HG03097 (cell line): ENCODE measurements around the gene CD47.

Experiments
- ATAC-seq: cut with Tn5 transposase; IDR thresholded peaks from one replicate; pipeline ENCODE4 v1.9.1; 2021; ENCODE audit not compliant: unreplicated experiment, low FRiP score

CD47 gene

GRCh38 chr3:108093616-108094015, 2.8 kb upstream of the CD47 start:
- no peak for ATAC-seq

- ATAC-seq: no peak
These were observed 2.2 kb upstream of the CD47 start for GRCh38 chr3:108093021-108093420.

GRCh38 chr3:108092501-108092900, 1.7 kb upstream of the CD47 start:
- ATAC-seq: no peak

GRCh38 chr3:108091498-108092250, 843 bp upstream of the CD47 start:
- ATAC-seq: peak; percentile 10

- ATAC-seq: peak; percentile 0
These were observed 656 bp downstream of the CD47 start for GRCh38 chr3:108090049-108090700.

- no peak for ATAC-seq
These were observed 1.3 kb downstream of the CD47 start for GRCh38 chr3:108089579-108089978.

- peak; percentile 53 for ATAC-seq
These were observed 2.1 kb downstream of the CD47 start for GRCh38 chr3:108088697-108089096.

- no peak for ATAC-seq
These were observed 2.7 kb downstream of the CD47 start for GRCh38 chr3:108088146-108088545.

- no peak for ATAC-seq
These were observed 4.2 kb downstream of the CD47 start for GRCh38 chr3:108086653-108087052.

GRCh38 chr3:108085810-108086350, 5.0 kb downstream of the CD47 start:
- no peak for ATAC-seq

- ATAC-seq: no peak
These were observed 5.5 kb downstream of the CD47 start for GRCh38 chr3:108085370-108085769.

GRCh38 chr3:108079877-108080276, 11.0 kb downstream of the CD47 start:
- no peak for ATAC-seq

- no peak for ATAC-seq
These were observed 11.8 kb downstream of the CD47 start for GRCh38 chr3:108079043-108079442.

GRCh38 chr3:108076564-108076963, 14.3 kb downstream of the CD47 start:
- no peak for ATAC-seq

GRCh38 chr3:108073764-108074431, 16.9 kb downstream of the CD47 start:
- ATAC-seq: no peak

- ATAC-seq: no peak
These were observed 19.5 kb downstream of the CD47 start for GRCh38 chr3:108071368-108071767.

- no peak for ATAC-seq
These were observed 20.5 kb downstream of the CD47 start for GRCh38 chr3:108070356-108070755.

- ATAC-seq: no peak
These were observed 23.1 kb downstream of the CD47 start for GRCh38 chr3:108067768-108068167.

- no peak for ATAC-seq
These were observed 25.7 kb downstream of the CD47 start for GRCh38 chr3:108065096-108065495.

- no peak for ATAC-seq
These were observed 26.4 kb downstream of the CD47 start for GRCh38 chr3:108064293-108064887.

- no peak for ATAC-seq
These were observed 28.8 kb downstream of the CD47 start for GRCh38 chr3:108062051-108062450.
